Activated CD8-positive, alpha-beta memory T cell treated with anti-CD3 and anti-CD28 coated beads, Interleukin-2, amount 50 U/mL, for 48 hours (primary cell): ENCODE data around the gene RELCH.

Source experiments
- DNase-seq: peaks from one replicate; pipeline ENCODE4 v3.0.0-alpha.2; 2020

RELCH gene

GRCh38 chr18:62277045-62277444, 90.0 kb downstream of the RELCH start:
- DNase-seq, result no peak

- DNase-seq, result no peak
Observed at GRCh38 chr18:62279561-62279960, 92.5 kb downstream of the RELCH start.

- no peak for DNase-seq
Observed at GRCh38 chr18:62280058-62280457, 93.0 kb downstream of the RELCH start.

DNA sequence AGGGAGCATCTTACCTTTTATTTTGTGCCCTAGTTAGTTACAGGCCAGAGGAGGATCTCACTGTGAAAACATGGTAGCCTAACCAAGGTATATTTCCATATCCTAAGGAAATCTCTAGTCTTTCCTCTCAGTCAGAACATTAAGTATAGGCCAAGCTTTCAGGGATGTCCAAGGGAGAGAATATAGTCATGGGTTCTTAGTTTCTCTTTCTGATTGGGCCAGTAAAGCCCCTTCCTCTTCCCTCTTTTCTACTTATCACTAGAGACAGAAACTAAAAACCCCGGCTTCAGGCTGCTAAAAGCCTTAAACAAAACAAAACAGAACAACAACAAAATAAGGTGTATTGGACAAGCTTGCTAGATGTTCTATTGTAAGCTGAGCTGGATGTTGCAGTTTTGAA, 93.7 kb downstream of the RELCH start:
- no peak for DNase-seq

DNA sequence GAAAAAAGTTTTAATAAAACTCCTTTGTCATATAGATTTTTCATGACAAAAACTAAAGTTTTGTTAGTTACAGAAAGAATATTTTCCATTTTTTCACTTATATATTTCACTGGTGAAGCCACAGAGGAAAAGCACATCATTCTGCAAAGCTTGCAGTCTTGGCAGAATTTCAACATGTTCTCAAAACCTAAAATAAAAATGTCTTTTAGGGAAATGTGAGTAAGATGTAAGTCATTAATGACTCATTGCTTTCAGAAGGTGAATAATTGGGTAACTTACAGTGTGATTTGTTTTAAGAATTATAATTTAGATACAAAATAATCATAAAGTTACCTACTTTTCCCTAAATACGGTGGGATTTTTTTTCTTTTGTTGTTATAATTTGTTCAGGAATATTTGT, 94.6 kb downstream of the RELCH start:
- DNase-seq, result no peak

DNA sequence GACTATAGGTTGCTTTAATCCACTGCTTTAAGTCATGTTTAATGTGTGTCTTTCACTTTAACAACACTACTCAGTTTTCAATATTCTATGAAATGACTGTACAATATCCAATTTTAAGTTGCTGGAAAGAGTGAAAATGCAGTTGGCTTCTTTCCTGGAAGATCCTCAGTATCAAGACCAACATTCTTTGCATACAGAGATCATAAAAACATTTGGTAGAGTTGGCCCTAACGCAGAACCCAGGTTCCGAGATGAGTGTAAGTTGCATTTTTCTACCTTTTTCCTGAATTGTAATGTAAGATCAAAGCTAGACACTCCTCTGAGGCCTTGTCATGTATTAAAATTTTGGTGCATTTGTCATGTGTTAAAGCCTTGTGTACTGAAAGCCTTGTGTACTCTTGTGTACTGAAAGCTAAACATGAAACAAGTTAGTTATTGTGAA, 95.2 kb downstream of the RELCH start:
- no peak for DNase-seq

DNA sequence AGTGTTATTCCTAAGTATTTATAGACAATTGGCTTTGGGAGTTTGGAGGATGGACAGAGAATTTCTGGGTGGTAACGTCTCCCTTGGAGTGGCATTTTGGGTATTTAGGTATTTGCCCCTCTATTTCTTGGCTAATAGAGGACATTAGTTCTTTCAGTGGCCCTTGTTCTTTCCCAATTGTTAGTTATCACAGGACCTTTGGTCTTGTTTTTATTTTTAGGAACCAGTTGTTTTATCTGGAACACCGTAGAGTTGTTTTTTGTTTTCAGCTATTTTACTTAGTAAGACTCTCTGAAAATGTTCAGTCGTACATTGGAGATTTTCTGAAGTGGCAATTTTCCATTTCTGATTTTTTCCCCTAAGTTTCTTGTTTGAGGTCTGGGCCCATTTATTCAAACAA, 97.6 kb downstream of the RELCH start:
- DNase-seq, result no peak

GRCh38 chr18:62285281-62285680, 98.2 kb downstream of the RELCH start:
- DNase-seq, result no peak

DNA sequence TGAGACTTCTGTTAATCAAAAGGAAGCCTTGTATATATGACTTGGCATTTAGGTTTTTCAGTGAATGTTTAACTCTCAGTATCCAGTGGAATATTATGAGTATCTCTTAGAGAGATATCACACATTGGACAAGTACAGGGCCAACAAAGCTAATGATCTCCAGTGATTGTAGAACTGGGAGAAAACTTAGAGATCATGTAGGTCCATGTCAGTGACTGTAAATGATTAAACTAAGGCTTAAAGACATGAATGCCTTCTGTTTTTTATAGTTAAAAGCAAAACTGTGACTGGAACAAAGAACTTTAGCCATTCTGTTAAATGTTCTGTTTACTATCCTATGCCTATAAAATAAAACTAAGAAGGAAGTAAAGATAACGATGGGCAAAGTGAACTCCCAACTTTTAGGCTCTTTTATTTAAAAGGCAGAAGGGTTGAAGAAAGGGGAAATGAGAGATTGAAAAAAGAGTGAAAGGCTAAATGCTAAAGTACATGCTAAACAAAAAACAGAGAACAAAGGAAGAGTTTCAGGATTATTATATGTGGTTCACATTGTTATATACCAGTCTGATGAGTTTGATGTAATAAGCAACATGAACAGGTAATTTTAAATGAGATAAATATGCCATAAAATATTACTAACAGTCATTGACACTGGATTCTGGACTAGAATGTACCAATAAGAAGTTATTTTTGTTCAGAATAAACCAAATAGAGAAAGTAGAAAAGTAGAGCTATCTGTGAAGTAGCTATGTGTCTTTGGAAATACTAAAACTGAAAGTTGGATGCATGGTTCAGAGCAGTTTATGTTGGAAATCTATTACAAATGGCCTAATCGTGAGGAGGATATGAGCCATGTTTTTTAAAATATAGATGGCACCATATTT, 101.0 kb downstream of the RELCH start:
- no peak for DNase-seq

DNA sequence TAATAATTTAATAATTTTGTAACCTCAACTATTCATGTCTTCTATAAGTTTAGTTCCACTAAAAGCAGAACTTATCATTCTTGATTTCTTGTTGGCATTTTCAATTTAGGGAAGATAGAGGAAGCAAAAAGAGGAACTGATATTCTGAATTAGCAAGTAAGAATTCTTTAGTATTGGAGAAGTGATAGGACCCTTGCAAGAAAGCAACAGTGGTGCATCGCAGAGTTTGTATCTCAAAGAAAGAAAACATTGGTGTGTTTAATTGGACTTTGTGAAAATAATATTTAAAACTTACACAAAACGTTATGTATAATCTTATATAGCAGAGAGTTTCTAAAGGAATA, 101.6 kb downstream of the RELCH start:
- no peak for DNase-seq

DNA sequence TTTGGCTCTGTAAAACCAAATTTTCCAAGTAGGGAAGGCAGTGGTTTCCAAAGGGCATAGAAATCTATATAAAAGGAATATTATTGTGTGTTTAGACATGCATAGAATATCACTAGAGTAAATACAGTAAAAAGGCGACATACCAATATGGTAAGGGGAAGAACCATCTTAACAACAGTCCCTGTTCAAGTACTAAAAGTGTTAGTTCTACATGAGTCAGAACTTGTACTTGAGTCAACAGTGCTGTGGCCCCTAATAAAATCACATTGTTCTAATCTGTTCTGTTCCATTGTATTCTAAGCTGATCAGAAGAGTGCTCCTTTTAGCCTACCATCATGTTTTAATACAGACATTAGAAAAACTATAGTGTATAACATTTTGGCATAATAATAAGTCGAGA, 102.0 kb downstream of the RELCH start:
- DNase-seq, result no peak

GRCh38 chr18:62294073-62294472, 107.0 kb downstream of the RELCH start:
- no peak for DNase-seq

GRCh38 chr18:62300359-62300963, 113.4 kb downstream of the RELCH start:
- DNase-seq, result no peak

GRCh38 chr18:62301322-62301721, 114.3 kb downstream of the RELCH start:
- no peak for DNase-seq

- DNase-seq, result no peak
Observed at GRCh38 chr18:62312851-62313250, 125.8 kb downstream of the RELCH start.

DNA sequence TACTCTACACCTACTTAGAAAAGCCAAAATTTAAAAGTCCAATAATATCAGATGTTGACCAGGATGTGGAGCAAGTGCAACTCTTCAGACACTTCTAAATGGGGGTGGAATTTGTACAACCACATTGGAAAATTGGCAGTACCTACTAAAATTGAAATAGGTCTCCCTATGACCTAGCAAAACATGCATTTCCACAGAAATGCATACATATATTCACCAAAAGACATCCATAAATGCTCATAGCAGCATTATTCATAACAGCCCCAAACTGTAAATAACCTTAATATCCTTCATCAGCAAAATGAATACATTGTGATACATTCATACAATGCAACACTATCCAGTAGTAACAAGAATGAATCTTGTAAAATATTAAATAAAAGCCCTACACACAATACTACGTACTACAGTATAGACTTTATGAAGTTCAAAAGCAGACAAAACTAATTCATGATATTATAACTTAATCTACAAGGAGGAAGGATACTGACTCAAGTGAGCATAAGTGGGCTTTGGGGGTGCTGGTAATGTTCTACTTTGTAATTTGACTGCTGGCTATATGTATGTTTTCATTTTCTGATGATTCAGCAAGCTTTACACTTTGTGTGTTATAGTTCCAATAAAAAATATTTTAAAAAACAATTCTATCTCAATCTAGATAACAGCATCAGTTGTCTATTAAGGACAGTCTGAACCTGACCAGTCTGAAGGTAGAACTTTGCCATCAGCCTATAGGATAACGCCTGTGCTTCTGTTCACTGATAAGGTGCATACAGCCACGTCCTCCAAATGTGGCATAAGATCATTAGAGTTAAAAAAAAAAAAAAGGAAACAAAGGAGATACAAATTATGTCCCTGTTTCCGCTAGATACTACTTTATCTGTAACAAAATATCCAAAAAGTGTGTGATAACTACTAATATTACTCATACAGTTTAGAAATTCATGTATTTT, 131.4 kb downstream of the RELCH start:
- DNase-seq, result no peak

DNA sequence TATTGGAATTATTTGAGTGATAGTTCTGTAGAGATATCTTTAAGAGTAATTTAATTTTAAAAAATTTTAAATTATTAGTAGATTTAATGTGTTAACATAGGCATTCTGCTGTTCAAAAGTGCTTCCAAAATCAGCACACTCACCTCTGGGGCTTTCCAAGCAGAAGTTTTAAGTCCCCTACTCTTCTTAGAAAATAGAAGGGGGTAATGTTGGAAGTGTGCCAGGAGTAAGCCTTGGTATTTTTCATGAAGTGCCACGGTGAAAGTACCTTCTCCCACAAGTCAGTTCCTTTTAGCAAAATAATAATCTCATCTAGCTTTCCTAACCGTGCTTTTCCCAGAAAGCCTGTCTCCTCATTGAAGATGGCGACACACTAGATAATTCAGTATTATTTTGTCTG, 134.1 kb downstream of the RELCH start:
- no peak for DNase-seq

- DNase-seq, result no peak
Observed at GRCh38 chr18:62323483-62324180, 136.6 kb downstream of the RELCH start.

DNA sequence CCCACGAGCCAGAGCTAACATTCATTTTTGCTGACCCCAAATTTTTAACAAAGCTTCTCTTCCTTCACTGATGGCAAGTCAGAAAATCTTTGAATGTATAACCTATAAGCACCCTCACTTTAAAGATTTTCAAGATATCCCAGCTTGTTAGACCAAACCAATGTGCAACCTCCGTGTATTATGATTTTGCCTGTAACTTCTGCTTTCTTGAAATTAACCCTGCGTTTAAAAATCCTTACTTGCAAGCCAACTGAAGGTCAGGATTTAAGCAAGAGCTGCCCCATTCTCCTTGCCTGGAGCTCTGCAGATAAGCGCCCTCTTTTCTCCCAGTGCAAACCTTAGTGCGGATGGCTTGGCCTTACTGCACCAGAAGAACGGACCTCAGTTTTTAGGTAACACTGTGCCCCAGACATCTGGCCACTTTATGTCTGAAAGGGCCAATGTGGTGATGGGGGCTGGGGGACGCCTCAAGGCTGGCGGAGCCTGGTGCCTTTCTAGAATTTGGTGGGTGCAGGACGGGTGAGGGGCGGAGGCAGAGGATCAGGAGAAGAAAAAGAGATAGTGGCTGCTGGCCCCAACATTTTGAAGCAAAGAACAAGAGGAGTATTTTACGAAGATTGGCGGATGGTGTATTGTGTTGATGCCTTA, 137.2 kb downstream of the RELCH start:
- no peak for DNase-seq

DNA sequence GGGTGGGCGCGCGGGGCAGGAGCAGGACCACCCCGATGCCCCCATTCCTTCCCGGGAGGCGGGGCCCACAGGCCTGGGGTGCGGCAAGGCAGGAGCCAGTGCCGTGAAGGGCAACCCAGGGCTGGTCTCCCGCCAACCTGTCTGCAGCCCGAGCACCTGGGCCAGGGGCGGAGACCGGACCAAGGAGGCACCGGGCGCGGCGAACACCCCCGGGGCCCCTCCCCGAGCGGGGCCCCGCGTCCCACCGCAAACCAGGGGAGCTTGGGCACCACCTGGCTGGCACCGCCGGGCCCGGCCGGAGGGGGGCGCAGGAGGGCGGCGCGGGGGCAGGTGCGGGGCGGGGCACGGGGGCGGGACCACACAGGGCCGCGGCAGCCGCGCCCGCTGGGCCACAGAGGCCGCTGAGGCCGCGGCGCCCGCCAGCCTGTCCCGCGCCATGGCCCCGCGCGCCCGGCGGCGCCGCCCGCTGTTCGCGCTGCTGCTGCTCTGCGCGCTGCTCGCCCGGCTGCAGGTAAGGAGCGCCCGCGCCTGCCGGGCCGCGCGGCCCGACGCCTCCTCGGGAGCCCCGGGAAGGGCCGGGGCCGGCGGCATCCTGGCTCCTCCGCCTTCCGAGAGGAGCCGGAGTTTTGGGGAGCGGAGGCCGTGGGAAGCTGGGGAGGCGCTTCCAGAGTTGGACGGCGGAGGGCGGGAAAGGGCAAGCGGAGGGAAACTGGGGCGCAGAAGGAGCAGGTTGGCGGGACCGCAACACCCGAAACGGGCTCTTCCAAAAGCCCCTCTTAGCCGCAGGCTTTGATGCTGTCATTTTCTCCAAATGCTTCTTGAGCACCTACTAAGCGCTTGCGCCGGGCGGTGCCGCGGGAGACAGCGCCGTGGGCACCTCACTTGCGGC, 138.1 kb downstream of the RELCH start, which contains the start of gene TNFRSF11A:
TNFRSF11A (plus strand) TSS at position 394 of the 889 bp plus-strand sequence; CDS start at position 437, 43 bp downstream.
- DNase-seq, result peak; percentile 89
